Esophagus muscularis mucosa (tissue), 3 donors: ENCODE measurements around the gene COL10A1.

Source experiments
- CTCF ChIP-seq, 3 experiments: fragments of 200-600 bp in 2 of 3; fragments of 450-650 bp in 1 of 3; sonication (generic) in 2 of 3; IDR thresholded peaks; one replicate each; pipeline ENCODE4 v1.5.1; 2017 to 2019; ENCODE audit warnings: antibody characterized with exemption in 3 of 3, mild to moderate bottlenecking in 2 of 3, moderate library complexity in 1 of 3
- EP300 ChIP-seq: sonication (generic); formaldehyde crosslinking; IDR thresholded peaks from one replicate; pipeline ENCODE4 v1.6.1; 2017; ENCODE audit warnings: antibody characterized with exemption

DNA sequence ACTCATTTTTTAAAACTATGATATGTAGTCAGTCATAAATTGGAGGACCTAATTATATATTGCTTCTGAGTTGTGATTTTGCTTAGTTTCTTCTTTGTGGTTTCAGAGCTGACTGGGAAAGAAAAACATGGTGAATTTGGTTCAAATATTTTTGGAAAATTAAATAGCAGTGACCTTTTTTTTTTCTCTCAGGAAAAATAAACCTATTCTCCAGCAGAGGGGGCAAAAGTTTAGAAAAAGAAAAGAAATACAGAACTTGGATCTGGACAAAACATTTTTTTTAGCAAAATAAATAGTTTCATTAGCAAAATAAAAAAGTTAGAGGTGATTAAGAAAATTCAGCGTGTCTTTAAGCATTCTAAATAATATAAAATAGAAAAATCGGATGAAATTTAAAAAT lies 10.2 kb downstream of the COL10A1 start:
- peak in 2 of 3 experiments; percentile 22 to 32 for TF ChIP-seq CTCF (IDR thresholded peaks at IDR 0.05)
- no peak for TF ChIP-seq EP300
